Spleen (tissue), 7 donors: ENCODE data around the gene PDGFRB.

ENCODE experiments used
- POLR2A ChIP-seq, 3 donors: fragments of 450-650 bp; IDR thresholded peaks; one replicate each; pipeline ENCODE4 v1.5.1; 2017; ENCODE audit warnings: antibody characterized with exemption in 3 of 3, mild to moderate bottlenecking in 1 of 3
- TF ChIP-seq, protein P1 (sequence below), 11 experiments: fragments of 200-600 bp in 7 of 11; fragments of 450-650 bp in 4 of 11; sonication (generic) in 4 of 11; IDR thresholded peaks in 8 of 11; conservative IDR thresholded peaks in 3 of 11; 1 replicate in 7 of 11; 2 replicates in 4 of 11; pipeline versions ENCODE4 v1.4.0 to v1.8.0; 2016 to 2021; ENCODE audit warnings: antibody characterized with exemption in 11 of 11, inconsistent platforms in 4 of 11, mild to moderate bottlenecking in 1 of 11
- donor health status: DM: no; HTN: no; CAD: no; lungs with moderate emphysema.
- donor health status: DM: no; HTN: no; CAD: no.
- donor health status: DM: no; HTN: no; CAD: no.

DNA sequence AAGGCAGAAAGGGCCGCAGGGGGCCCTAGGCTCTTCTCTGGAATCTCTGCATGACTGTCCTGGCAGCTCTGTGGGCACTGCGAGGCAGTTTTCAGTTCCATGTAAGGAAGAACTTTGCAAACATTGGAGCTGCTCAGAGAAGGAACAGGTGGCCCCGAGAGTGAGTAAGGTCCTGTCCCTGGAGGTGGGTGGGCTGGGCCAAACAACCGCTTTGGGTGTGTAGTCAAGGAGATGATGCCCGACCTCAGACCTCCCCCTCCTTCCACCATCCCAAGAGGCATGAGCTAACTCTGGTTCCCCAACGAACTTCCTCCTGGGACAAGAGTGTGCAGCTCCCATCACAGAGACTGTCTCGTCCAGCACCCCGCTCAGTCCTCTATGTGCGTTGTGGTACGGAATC lies 89.8 kb downstream of the PDGFRB start:
- no peak for TF ChIP-seq POLR2A (IDR thresholded peaks at IDR 0.05)
- TF ChIP-seq, protein P1, sequence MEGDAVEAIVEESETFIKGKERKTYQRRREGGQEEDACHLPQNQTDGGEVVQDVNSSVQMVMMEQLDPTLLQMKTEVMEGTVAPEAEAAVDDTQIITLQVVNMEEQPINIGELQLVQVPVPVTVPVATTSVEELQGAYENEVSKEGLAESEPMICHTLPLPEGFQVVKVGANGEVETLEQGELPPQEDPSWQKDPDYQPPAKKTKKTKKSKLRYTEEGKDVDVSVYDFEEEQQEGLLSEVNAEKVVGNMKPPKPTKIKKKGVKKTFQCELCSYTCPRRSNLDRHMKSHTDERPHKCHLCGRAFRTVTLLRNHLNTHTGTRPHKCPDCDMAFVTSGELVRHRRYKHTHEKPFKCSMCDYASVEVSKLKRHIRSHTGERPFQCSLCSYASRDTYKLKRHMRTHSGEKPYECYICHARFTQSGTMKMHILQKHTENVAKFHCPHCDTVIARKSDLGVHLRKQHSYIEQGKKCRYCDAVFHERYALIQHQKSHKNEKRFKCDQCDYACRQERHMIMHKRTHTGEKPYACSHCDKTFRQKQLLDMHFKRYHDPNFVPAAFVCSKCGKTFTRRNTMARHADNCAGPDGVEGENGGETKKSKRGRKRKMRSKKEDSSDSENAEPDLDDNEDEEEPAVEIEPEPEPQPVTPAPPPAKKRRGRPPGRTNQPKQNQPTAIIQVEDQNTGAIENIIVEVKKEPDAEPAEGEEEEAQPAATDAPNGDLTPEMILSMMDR (IDR thresholded peaks at IDR 0.05 in 8 of 11, conservative IDR thresholded peaks at IDR 0.05 in 3 of 11), result no peak
